Germinal center (tissue), 1 donor: ENCODE measurements around the gene FUNDC1.
"Not testable (repeated sequence)": the region's sequence is repeated elsewhere in the genome, so short reads cannot be mapped to it uniquely, and the experiment has no call there.

Source experiments
- DNase-seq: peaks from one replicate; pipeline ENCODE4 v3.0.0; 2012; ENCODE audit warnings: mixed read lengths, low spot score

The FUNDC1 gene, protein sequence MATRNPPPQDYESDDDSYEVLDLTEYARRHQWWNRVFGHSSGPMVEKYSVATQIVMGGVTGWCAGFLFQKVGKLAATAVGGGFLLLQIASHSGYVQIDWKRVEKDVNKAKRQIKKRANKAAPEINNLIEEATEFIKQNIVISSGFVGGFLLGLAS

DNA sequence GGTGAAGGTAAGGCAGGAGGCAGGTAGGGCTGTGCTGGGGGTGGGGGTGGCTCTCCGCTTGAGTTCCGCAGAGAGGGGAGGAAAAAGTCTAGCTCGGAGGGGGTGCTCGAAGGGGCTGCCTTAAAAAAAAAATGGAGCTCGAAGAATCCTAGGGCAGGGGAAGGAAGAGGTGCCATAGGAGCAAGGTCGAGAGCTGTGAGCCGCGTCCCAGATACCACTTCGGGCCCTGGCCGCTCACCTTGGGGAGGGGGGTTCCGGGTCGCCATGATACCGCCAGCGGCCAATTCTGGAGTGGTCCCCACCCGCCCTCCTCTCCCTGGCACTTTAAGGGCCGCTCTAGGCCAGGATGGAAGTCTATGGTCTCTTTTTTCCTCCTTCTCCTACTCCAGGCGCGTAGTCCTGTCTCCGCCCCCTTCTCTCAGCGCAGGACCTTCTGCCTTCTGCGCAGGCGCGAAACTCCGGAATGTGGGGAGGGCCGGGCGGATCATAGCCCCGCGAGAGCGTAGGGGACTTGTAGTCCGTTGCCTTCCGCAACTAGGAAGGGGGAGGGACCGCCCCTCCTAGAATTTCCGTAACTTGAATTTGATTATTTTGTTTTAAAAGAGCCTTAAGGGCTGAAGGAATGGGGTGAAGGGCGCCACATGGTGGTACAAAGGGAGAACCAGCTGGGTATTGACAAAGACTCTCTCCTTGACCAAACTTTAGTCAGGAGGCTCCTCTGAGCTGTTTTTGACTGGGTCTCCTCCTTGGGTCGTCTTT, at the start of gene FUNDC1:
FUNDC1 (minus strand) TSS at position 293 of the 759 bp plus-strand sequence; CDS start at position 266, 27 bp downstream.
- peak; percentile 87 for DNase-seq

DNA sequence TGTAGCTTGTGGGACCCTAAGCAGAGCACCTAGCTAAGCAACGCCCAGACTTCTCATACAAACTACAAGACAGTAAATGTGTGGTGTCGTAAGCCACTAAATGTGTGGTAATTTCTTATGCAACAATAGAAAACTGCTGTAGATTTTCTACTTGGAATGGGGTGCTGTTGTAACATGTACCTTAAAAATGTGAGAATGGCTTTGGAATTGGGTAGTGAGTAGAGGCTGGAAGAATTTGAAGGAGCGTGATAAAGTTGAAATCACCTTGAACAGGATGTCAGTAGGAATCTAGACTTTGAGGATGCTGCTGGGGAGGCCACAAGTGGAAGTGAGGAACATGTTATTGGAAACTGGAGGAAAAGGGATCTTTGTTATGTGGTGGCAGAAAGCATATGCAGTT, 43.2 kb upstream of the FUNDC1 start:
- no peak for DNase-seq

DNA sequence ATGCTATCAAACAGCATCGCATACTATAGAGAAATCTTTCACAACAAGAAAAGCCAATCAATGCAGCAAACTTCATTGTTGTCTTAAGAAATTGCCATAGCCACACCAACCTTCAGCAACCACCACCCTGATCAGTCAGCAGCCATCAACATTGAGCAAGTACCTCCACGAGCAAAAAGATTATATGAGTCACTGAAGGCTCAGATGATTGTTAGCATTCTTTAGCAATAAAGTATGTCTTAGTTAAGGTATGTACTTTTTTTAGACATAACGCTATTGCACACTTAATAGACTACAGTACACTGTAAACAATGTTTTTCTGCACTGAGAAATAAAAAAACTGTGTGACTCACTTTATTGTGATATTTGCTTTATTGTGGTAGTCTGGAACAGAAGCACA, 37.8 kb upstream of the FUNDC1 start:
- no peak for DNase-seq

DNA sequence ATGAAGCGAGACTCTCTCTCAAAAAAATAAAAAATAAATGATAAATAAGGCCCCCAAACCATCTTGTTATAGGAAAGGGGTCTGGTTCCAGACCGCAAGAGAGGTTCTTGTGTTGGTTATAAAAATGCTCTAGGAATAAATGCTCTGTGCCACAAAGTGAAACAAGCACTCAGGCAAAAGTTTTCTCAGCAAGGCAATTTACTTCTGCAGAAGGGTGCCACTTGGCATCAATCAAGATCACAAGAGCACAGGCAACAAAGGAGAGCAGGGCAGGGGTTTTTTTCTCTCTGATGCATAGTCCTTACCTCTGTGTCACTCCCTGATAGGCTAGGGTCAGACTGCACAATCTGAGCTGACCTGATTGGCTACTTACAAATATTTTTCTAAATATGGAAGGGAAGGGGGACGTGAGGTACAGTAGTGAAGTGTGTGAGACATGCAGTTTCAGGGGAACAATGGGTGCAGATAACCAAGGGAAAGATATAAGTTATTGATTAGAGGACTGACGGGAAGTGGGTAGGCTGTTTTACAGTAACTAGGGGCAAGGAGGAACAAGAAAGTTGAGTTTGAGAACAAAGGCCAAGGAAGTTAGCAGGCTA, 29.8 kb upstream of the FUNDC1 start:
- DNase-seq = no peak

DNA sequence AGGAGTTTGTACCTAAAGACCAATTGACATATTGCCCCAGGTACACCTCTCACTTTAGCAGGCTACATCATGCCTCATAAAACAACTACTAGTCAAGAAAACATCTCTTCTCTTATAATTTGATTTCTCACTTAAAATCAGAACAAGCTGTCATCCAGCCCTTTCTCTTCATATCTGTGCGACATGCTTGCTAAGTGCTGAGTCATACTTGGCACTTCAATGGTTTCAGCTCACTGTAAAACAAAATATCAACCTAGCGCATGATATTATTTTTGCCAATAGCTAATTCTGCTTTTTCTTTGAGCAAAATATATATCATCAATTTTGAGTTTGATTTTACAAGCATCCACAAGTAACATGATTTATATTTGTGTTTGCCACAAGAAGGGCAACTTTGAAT, 27.9 kb upstream of the FUNDC1 start:
- DNase-seq = no peak

DNA sequence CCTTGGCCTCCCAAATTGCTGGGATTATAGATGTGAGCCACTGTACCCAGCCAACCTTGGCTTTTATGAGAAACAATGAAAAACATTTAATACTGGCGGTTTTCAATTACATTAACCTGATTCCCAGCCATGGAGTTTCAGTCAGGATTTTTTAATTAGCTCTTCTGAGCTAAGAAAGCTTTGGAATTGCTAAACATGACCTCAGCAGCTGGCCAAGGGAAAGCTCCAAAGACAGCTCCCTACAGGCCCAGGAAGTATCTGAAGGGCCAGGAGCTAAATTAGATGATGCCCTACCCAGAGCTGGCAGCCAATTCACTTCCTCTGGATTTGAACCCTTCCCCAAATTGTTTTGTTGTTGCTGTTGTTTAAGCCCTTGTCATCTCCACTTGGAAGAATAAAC, 26.5 kb upstream of the FUNDC1 start:
- DNase-seq = no peak

DNA sequence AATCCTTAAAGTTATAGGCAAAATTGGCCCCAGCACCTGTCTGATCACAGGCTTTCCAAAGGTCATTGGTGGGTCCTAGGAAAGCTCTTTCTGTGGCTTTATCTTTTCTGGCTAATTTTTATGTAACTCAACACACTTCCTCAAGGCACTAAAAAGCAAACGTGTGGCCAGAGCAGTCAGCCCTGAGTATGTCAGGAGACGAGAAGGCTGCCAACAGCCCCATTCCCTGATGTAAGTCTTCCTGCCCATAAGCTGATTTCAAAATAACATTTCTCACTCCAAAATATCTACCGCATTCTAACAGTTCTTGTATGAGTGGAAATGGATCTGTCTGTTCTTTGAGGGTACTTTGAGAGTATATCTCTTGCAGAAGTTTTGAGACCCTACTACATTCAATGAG, 25.5 kb upstream of the FUNDC1 start:
- no peak for DNase-seq

DNA sequence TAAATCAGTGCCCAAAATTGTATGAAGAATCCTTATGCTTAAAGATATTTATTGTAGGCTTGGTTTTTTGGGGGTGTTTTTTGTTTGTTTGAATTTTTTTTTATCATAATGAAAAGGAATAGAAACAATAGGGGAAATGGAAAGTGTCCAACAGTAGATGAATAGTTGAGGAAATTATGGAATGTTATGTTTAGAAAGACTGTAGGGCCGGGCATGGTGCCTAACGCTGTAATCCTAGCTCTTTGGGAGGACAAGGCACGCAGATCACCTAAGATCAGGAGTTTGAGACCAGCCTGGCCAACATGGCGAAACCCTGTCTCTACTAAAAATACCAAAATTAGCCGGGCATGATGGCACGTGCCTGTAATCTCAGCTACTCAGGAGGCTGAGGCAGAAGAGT, 19.2 kb upstream of the FUNDC1 start:
- not testable (repeated sequence) for DNase-seq

DNA sequence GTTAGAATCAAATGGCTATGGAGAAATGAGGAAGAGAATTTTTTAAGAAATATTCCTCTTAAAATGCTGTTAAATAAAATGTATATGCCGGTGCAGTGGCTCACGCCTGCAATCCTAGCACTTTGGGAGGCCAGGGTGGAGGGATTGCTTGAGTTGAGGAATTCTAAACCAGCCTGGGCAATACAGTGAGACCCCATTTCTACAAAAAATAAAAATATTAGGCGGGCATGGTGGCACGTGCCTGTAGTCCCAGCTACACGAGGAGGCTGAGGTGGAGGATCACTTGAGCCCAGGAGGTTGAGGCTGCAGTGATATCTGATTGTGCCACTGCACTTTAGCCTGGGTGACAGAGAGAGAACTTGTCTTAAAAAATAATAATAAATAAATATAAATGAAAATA, 7.9 kb upstream of the FUNDC1 start:
- no peak for DNase-seq

DNA sequence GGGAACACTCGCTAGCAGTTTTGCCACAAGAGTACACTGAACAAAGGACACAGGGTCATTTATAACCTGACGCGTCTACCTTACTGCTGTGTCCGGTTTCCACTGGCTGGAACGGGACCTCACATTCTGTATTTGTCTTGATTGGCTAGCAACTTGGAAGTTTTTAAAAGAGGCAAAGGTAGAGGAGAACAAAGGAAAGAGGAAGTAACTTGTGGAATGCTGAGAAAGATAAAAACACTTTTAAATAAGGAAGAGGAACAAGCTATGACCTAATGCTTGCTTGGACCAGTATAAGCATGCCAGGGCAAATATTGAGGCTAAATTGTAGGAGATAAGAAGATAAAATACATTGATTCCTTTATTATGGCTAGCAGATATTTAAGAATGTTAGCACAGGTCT, 2.8 kb upstream of the FUNDC1 start:
- DNase-seq = not testable (repeated sequence)

DNA sequence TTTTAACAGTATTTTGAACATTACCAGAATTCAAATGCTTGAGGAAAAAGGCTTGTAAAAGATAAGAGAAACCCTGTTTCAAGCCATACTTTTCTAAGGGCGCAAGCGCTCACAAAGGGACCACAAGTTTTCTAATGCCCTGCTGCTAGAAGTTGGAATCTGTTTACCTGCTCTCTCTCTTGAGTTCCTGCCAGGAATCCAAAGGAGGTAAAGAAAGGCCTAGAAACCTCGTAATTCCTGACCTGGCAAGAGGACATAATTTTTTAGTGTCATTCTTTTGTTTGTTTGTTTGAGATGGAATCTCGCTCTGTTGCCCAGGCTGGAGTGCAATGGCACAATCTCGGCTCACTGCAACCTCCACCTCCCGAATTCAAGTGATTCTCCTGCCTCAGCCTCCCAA, 1.4 kb upstream of the FUNDC1 start:
- DNase-seq = no peak

DNA sequence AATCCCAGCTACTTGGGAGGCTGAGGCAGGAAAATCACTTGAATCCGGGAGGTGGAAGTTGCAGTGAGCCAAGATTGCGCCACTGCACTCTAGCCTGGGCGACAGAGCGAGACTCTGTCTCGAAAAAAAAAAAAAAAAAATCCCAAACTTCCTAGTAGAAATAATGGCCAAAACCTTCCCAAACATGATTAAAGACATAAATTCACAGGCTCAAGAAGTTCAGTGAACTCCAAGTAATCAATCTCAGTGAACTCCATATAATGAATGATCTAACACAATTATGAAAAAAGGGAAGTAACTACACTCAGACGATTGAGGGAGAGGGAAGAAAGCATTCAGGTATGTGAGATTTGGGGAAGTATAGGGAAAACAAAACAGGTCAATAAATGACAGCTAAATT, 6.5 kb downstream of the FUNDC1 start:
- no peak for DNase-seq

DNA sequence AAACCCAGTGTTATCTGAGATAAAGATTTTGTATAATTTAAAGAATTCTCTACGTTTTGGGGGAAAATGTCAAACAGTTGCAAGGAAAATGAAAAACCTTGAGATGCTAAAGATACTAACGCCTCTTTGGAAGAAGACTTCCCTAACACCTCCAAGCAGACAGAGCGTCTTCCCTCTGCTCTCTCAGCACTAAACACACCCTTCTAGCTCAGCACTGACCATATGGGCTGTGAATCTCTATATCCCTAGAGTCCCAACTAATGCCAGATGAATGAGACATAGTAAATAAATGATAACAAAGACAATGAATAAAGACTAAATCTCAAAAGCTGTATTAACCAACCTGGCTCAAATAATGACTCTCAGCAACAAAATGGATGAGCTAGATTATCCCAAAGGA, 13.3 kb downstream of the FUNDC1 start:
- DNase-seq = no peak

DNA sequence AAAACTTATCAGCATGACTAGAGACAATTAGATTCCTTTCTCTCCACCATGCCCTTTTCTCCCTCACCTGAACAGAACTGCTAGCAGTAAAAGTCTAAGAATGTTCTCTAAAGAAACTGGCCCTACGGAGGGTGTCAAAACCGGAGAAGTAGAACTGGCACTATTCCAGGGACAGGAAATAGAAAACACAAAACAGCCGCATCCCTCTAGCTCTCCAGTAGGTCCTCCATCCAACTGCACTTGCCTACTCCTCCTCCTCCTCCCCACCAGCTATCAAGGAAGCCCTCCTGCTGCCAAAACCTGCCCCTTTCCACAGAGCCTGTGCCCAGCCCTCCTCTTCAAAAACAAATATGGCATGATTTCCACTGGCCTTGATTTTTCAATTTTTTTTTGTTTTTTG, 28.4 kb downstream of the FUNDC1 start:
- no peak for DNase-seq

DNA sequence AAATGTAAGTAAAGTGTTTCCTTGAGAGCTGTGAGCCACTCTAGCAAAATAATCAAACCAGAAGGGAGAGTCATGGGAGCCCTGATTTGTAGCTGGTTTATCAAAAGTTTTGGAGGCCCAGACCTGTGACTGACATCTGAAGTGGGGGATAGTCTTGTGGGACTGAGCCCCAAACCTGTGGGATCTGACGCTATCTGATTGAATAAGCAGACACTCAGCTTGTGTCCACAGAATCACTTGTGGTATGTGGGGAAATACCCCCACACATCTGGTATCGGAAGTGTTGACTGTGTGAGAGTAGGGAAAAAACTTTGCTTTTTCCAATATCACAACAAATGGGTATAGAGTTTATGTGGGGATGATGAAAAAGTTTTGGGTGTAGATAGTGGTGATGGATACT, 35.4 kb downstream of the FUNDC1 start:
- DNase-seq = no peak

DNA sequence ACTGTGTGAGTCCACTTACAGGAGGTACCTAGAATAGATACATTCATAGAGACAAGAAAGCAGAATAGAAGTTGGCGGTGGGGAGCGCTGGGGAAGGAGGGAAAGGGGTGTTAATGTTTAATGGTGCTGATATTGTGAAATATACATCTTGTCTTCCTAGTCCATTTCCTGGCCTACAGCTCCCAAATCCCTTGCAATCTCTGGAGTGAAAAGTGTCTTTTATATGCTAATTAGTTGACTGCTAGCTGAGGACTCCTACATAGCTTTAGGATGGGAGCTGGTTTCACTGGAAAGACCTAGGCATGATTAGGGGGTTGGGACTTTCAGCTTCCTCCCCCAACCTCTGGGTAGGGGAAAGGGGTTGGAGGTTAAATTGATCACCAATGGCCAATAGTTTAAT, 36.0 kb downstream of the FUNDC1 start:
- no peak for DNase-seq

DNA sequence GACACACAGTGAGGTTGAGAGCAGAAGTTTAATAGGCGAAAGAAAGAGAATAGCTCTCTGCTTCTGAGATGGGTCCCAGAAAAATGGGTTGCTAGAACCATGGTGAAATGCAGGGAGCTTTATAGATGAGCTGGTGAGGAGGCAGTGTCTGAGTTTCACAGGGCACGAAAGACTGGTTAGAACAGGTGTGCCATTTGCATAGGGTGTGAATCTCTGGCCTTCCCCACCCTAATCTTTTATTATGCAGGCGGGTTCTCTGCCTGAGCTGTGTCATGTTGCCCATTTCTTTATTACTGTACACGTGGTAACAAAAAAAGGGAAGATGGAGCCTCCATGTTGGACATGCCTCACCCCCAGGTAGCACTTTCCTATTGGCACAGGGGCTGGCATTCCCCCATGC, 39.1 kb downstream of the FUNDC1 start:
- DNase-seq = no peak

DNA sequence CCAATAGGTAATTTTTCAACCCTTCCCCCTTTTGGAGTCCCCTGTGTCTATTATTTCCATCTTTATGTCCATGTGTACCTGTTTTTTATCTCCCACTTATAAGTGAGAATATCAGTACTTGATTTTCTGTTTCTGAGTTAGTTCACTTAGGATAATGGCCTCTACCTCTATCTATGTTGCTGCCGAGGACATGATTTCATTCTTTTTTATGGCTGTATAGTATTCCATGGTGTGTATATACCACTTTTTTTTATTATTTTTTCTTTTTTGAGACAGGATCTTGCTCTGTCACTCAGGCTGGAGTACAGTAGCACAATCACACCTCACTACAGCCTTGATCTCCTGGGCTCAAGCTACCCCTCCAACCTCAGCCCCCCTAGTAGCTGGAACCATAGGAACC, 47.6 kb downstream of the FUNDC1 start:
- DNase-seq = no peak

DNA sequence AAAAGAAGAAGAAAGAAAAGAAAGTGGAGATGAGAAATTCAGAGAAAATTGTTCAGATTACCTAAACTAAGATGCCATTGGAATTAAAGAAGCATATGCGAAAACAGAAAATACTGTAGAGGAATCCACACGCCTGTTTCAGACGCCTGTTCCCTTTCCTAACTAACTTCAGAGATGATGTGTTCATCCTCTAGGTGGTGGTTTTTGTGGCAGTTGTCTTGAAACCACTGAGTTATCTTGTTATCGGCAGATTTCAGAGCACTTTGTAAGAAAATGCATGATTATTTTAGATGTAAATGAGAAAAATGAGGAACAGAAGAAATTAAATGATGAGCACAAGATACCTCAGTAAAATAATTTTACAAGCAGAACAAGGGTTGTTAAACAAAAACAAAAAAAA, 48.3 kb downstream of the FUNDC1 start:
- no peak for DNase-seq

DNA sequence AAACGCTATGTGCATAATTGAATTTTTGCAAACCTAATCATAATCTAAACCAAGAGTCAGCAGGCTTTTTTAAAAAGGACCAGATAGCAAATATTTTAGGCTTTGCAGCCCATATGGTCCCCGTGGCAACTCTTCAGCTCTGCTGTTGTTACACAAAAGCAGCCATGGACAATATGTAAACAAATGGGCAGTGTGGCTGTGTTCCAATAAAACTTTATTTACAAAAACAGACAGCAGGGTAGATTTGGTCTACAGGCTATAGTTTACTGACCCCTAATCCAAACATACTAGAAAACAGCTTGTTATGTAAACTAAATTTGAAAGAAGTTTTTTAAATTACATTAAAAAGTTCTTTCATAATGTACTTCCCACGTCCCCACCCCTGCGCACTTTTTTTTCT, 53.1 kb downstream of the FUNDC1 start:
- no peak for DNase-seq

DNA sequence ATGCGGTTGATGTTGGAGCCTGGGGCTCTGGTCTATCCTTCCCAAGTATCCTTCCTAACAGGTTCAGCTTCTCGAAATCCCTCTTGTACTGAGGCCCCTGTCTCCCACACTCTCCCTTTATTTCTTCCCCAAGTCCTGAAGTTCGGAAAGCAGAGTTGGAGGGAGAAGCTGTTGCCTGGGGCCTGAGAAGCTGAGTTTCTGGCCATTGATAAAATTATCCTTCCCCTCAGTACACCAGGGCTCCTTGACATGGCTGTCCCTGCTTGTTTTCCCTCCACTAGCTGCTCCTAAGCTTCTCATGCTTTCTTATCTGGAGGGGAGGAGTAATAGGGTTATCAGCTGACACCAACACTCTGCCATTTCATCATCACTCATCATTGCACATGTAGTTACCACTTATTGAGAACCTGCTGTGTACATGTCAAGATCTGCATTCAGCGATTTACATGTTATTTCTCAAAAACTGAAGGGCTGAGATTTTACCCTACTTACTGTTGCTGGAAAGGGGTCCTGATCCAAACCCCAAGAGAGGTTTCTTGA, 58.0 kb downstream of the FUNDC1 start:
- DNase-seq = no peak

DNA sequence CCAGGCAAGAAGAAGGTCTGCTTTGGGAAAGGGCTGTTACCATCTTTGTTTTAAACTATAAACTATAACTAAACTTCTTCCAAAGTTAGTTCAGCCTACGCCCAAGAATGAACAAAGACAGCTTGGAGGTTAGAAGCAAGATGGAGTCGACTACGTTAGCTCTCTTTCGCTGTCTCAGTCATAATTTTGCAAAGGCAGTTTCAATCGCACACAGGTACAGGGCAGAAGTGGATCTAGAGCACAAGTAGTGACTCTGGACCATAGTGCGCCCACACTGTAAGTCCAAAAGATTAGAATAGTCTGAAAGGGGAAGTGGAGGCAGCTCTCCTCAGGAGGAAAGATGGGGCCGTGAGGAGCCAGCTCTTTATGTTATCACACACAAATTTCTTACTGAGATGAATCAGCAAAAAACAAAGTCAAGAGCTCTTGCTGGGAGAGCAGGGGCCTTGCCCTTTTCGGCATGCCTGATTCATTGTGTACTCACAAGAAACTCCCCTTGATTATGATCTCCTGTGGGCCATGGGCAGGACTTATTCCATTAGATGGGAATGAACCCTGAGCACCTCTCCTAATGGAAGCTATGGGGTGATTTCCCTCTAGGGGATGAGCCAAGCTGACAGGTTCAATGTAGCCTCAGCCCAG, 58.6 kb downstream of the FUNDC1 start:
- DNase-seq = no peak

DNA sequence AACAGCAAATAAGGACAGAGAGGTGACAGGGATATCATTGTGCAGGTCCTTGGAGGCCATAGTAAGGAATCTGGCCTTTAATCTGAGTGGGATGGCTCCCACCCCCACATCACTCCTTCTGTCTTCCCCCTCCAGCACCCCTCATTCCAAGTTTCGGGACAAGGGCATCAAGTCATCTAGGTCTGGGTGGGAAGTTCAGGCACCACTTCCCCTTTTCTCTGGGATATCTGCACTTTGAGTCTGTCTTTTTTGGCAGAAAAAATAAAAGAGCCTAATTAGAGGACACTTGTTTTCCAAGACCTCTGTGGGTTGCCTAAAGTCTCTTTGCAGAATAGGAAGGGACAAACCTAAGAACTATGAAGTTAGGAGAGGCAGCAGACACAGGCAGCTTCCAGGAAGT, 60.1 kb downstream of the FUNDC1 start:
- DNase-seq = no peak
